ENCODE data around the gene FZD8.

DNA sequence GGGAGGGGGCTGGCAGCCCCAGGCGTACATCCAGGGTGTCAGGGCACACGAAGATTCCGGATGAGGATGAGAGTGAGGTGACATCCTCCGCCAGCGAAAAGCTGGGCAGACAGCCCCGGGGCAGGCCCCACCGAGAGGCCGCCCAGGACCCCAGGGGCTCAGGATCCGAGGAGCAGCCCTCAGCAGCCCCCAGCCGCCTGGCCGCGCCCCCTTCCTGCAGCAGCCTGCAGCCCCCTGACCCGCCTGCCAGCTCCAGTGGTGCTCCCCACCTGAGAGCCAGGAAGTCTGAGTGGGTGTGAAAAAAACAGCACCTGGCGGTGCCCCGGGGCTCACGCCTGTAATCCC, 33.8 kb downstream of the FZD8 start:
- TF ChIP-seq, protein P1, sequence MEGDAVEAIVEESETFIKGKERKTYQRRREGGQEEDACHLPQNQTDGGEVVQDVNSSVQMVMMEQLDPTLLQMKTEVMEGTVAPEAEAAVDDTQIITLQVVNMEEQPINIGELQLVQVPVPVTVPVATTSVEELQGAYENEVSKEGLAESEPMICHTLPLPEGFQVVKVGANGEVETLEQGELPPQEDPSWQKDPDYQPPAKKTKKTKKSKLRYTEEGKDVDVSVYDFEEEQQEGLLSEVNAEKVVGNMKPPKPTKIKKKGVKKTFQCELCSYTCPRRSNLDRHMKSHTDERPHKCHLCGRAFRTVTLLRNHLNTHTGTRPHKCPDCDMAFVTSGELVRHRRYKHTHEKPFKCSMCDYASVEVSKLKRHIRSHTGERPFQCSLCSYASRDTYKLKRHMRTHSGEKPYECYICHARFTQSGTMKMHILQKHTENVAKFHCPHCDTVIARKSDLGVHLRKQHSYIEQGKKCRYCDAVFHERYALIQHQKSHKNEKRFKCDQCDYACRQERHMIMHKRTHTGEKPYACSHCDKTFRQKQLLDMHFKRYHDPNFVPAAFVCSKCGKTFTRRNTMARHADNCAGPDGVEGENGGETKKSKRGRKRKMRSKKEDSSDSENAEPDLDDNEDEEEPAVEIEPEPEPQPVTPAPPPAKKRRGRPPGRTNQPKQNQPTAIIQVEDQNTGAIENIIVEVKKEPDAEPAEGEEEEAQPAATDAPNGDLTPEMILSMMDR (optimal IDR thresholded peaks at IDR 0.05 in 1 of 3, IDR thresholded peaks at IDR 0.05 in 1 of 3, conservative IDR thresholded peaks at IDR 0.05 in 1 of 3; ENCODE audit: extremely low read depth in 1 of 3, insufficient read depth in 2 of 3, low read length in 3 of 3), result no peak
- TF ChIP-seq EZH2 (IDR thresholded peaks at IDR 0.05; ENCODE audit: low read length), result no peak

Data from keratinocyte (primary cell).